ENCODE data around the gene OR10P1.
"Not testable (repeated sequence)": the region's sequence is repeated elsewhere in the genome, so short reads cannot be mapped to it uniquely, and the experiment has no call there.

The OR10P1 gene, protein sequence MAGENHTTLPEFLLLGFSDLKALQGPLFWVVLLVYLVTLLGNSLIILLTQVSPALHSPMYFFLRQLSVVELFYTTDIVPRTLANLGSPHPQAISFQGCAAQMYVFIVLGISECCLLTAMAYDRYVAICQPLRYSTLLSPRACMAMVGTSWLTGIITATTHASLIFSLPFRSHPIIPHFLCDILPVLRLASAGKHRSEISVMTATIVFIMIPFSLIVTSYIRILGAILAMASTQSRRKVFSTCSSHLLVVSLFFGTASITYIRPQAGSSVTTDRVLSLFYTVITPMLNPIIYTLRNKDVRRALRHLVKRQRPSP

DNA sequence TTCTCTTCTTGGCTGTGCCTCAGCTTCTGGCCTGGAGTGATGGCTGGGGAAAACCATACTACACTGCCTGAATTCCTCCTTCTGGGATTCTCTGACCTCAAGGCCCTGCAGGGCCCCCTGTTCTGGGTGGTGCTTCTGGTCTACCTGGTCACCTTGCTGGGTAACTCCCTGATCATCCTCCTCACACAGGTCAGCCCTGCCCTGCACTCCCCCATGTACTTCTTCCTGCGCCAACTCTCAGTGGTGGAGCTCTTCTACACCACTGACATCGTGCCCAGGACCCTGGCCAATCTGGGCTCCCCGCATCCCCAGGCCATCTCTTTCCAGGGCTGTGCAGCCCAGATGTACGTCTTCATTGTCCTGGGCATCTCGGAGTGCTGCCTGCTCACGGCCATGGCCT lies at the start of gene OR10P1:
TSS of gene OR10P1 (plus strand) at position 40 of the 400 bp plus-strand sequence. CDS start at position 40, 0 bp downstream.
- H3K4me3 ChIP-seq (replicated peaks in 1 of 2; ENCODE audit: low read depth in 2 of 2, low read length in 2 of 2), result no peak within 1 kb of the TSS
- no peak for DNase-seq (ENCODE audit: low read depth in 2 of 2)
- TF ChIP-seq, protein P1, sequence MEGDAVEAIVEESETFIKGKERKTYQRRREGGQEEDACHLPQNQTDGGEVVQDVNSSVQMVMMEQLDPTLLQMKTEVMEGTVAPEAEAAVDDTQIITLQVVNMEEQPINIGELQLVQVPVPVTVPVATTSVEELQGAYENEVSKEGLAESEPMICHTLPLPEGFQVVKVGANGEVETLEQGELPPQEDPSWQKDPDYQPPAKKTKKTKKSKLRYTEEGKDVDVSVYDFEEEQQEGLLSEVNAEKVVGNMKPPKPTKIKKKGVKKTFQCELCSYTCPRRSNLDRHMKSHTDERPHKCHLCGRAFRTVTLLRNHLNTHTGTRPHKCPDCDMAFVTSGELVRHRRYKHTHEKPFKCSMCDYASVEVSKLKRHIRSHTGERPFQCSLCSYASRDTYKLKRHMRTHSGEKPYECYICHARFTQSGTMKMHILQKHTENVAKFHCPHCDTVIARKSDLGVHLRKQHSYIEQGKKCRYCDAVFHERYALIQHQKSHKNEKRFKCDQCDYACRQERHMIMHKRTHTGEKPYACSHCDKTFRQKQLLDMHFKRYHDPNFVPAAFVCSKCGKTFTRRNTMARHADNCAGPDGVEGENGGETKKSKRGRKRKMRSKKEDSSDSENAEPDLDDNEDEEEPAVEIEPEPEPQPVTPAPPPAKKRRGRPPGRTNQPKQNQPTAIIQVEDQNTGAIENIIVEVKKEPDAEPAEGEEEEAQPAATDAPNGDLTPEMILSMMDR (IDR thresholded peaks at IDR 0.05; ENCODE audit: low read depth, low read length), result no peak

DNA sequence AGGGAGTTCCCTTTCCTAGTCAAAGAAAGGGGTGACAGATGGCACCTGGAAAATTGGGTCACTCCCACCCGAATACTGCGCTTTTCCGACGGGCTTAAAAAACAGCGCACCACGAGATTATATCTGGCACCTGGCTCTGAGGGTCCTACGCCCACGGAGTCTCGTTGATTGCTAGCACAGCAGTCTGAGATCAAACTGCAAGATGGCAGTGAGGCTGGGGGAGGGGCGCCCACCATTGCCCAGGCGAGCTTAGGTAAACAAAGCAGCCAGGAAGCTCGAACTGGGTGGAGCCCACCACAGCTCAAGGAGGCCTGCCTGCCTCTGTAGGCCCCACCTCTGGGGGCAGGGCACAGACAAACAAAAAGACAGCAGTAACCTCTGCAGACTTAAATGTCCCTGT lies 46.5 kb upstream of the OR10P1 start:
- not testable (repeated sequence) for H3K4me3 ChIP-seq (replicated peaks in 1 of 2; ENCODE audit: low read depth in 2 of 2, low read length in 2 of 2); DNase-seq (ENCODE audit: low read depth in 2 of 2)

DNA sequence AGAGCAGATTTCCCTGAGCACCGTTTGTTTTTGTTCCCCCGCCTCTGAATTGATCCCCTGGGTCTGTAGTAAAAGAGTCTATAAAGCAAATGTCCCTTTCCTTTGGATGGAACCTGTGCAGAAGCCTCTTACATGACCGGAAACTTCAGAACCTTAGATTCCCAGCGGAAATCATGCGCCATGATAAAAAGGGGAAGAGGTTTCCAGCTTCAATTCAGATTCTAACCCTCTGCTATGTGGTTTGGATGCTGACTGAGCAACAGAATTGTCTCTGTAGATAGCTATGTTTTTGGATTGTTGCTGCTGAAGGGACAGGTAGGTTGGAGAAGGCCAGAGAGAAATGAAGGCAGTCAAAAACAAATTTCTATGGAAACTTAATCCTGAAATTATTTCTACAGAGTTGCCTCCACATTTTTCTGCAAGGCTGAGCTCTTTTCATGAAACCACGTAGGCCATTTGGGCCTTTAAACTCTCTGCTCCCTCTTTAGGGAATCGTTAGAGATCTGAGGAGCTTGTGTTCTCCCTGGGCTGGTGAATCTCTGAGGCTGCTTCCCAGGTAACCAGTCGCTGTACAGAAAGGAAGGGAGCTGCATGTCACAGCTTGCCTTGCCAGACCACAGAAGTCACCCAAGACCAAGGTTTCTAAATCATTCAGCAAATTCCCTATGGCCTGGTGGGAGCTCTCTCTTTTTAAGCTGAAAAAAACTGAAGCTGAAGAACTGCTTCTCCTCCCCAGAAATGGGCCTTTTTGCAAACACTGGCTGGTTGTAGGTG lies 28.7 kb upstream of the OR10P1 start:
- TF ChIP-seq, protein P1 (IDR thresholded peaks at IDR 0.05; ENCODE audit: low read depth, low read length), result no peak
- DNase-seq (ENCODE audit: low read depth in 2 of 2), result no peak
- H3K4me3 ChIP-seq (replicated peaks in 1 of 2; ENCODE audit: low read depth in 2 of 2, low read length in 2 of 2), result no peak overlapping the region

DNA sequence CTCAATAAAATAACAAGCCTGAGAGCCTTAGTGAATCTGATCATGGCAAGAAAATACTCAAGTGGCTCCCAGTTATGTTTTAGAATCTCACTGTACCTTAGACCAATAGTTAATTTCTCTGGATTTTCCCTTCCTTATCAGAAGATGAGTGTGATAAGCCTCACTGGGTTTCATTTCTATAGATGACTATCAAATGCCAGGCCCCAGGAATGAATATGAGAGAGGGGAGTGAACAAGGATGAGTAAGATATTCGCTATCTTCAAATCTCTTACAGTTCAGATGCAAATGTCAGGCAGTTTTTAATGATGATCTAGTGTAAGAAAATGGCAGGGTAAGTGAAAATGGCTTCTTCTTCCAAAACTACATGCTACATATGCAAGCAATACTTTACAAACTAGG lies 26.1 kb upstream of the OR10P1 start:
- no peak for DNase-seq (ENCODE audit: low read depth in 2 of 2)
- TF ChIP-seq, protein P1 (IDR thresholded peaks at IDR 0.05; ENCODE audit: low read depth, low read length), result no peak

DNA sequence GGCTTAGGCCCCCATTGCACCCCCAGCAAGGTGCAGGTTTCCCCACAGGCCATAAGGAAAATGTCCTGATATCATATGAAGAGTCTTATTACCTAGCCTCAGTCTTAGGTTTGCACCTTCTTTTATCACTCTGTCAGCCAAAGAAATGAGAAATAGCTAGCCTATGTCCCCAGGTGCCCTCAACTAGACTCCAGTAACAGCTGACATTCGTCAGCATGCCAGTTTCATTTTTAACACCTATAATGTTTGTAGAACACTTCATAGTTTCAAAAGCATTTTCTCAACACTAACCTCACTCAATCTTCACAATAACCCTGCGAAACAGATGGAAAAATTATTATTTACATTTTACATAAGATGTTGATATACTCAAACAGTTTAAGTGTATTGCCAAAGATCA lies 24.0 kb upstream of the OR10P1 start:
- no peak overlapping the region for H3K4me3 ChIP-seq (replicated peaks in 1 of 2; ENCODE audit: low read depth in 2 of 2, low read length in 2 of 2)
- DNase-seq (ENCODE audit: low read depth in 2 of 2), result no peak
- TF ChIP-seq, protein P1 (IDR thresholded peaks at IDR 0.05; ENCODE audit: low read depth, low read length), result no peak

More for the DNA sequence above, 26.1 kb upstream of the OR10P1 start:
- H3K4me3 ChIP-seq (replicated peaks in 1 of 2; ENCODE audit: low read depth in 2 of 2, low read length in 2 of 2), result no peak overlapping the region

DNA sequence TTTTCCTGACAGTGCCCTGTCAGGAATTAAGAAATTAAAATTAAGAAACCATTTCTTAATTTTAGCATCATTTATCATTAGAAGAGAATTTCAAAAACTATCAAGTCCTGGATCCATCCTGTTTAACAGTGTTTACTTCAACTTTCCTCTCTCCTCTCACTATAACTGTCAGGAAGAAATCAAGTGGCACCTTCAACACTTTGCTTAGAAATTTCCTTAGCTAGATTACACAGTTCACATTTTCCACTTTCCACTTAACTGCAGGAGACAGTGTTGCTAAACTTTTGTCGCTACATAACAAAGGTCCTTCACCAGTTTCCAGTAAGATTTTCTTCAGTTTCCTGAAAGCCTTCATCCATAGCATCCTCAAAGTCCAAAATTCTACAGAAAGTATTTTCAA lies 21.9 kb upstream of the OR10P1 start:
- DNase-seq (ENCODE audit: low read depth in 2 of 2), result no peak
- H3K4me3 ChIP-seq (replicated peaks in 1 of 2; ENCODE audit: low read depth in 2 of 2, low read length in 2 of 2), result no peak overlapping the region
- TF ChIP-seq, protein P1 (IDR thresholded peaks at IDR 0.05; ENCODE audit: low read depth, low read length), result no peak

DNA sequence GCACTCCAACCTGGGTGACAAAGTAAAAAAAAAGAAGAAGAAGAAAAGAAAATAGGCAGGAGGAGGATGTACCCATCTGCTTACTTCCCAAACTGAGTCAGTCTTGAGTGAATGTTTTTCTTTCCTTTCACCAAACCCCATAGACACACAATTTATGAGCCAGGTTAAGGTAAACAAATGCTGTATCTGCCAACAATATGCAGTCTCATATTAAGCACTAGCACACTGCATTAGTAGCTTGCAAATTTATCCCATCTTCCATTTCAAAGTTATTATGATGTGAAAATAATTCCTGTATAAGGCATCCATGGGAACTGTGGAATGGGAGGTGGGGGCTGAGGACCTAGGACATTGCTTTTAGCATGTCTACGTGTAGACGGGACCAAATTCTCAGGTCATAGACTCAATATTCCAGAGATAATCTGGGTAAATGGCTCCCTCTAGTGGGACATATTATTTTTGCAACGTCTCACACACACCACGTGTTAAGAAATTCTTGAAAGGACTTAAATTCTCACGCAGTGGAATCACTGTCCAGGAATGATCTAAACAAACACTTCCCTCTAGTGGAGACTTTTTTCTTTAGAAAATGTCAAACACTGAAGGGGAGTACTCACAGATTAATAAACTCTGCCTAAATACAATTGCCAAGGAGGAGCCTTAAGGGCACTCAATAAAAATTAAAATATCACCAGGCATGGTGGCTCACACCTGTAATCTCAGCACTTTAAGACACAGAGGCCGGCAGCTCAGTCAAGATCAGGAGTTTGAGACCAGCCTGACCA lies 17.1 kb upstream of the OR10P1 start:
- TF ChIP-seq, protein P1 (IDR thresholded peaks at IDR 0.05; ENCODE audit: low read depth, low read length), result peak; percentile 57
- H3K4me3 ChIP-seq (replicated peaks in 1 of 2; ENCODE audit: low read depth in 2 of 2, low read length in 2 of 2), result no peak overlapping the region
- peak; percentile 94 to 97 for DNase-seq (ENCODE audit: low read depth in 2 of 2)

All from cardiac fibroblast (primary cell).